GM18520 (cell line): ENCODE data around the gene MRPL34.
"Not testable (repeated sequence)": the region's sequence is repeated elsewhere in the genome, so short reads cannot be mapped to it uniquely, and the experiment has no call there.

ENCODE experiments used
- ATAC-seq: cut with Tn5 transposase; IDR thresholded peaks from one replicate; pipeline ENCODE4 v1.9.1; 2021; ENCODE audit not compliant: unreplicated experiment

The MRPL34 gene

GRCh38 chr19:17305517-17306284 is at the start of gene MRPL34:
Gene MRPL34 (plus strand): TSS chr19:17305872. CDS start chr19:17305893, 21 bp downstream.
- peak; percentile 83 for ATAC-seq

- ATAC-seq, result no peak
Measured at GRCh38 chr19:17256130-17256529, 49.5 kb upstream of the MRPL34 start.

DNA sequence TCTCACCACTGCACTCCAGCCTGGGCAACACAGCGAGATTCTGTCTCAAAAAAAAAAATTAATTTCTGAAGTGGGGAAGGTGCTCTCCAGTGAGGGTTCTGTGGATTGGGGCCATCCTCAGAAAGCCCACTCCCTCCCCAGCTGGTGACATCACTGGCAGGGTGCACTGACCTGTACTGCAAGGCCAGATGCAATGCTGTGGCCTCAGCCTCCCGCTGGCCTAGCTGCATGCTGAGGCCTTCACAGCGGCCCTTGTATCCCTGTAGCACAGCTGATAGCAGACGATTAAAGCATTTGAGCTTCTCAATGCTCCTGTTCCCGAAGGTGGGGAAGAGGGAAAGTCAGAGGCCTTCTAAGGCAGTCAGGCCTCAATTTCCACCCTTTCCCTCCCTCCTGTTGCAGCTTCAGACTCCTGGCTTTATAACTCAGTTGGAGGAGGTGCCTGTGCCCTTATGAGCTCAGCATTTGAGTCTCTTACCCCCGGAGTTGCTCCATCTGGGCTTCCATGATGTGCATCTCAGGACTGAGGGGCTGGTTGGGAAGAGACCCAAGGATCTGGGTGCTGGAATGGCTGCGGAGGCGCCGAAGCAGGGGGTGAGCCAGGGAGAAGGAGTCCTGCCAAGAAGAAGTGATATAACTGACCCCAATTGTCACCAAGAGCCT is 46.4 kb upstream of the MRPL34 start:
- ATAC-seq, result no peak

- no peak for ATAC-seq
Measured at GRCh38 chr19:17259934-17260333, 45.7 kb upstream of the MRPL34 start.

DNA sequence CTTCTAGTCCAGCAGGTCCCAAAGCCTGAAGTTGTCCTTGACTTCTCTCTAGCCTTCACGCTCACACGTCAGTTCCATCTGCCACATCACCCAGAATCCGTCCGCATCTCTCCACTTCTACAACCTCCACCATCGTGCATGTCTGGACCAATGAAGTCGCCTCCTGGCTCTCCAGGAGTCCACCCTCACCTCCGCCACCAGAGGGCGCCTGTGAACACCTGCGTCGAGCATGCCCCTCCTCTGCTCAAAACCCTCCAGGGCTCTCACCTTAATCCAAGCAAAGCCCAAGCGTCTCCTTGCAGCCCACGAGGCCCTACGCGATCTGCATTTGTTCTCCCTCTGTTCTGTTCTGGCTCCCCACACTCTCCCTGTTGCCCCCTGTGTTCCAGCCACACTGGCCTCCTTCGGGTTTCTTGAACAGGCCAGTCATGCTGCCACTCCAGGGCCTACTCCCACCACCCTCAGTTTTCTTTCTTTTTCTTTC is 44.8 kb upstream of the MRPL34 start:
- peak; percentile 52 for ATAC-seq

GRCh38 chr19:17262557-17262956 is 43.1 kb upstream of the MRPL34 start:
- no peak for ATAC-seq

- ATAC-seq, result no peak
Measured at GRCh38 chr19:17263712-17264640, 41.7 kb upstream of the MRPL34 start.

DNA sequence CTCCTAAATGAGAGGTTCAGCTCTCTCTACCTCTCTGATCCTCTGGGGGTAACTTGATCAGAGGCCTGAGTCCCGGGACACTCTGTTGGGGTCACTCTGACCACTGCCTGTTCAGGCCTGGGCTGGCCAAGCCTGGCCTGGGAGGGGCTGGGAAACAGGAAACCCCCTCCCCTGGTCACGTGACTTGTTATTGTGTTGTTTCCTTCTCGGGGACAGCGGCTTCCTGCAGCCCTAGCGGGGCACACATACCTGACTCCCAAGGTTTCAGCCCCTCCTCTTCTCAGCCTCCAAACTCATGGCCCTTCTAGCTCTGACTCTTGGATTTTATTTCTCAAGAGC is 41.1 kb upstream of the MRPL34 start, which contains the start of gene USHBP1:
Gene USHBP1, minus strand, starts transcription at position 105 of the 339 bp plus-strand sequence. CDS start 446 bp downstream, outside the sequence.
- no peak for ATAC-seq

- ATAC-seq, result no peak
Measured at GRCh38 chr19:17266026-17266425, 39.6 kb upstream of the MRPL34 start.

GRCh38 chr19:17266589-17266974 is 39.1 kb upstream of the MRPL34 start:
- ATAC-seq, result no peak

DNA sequence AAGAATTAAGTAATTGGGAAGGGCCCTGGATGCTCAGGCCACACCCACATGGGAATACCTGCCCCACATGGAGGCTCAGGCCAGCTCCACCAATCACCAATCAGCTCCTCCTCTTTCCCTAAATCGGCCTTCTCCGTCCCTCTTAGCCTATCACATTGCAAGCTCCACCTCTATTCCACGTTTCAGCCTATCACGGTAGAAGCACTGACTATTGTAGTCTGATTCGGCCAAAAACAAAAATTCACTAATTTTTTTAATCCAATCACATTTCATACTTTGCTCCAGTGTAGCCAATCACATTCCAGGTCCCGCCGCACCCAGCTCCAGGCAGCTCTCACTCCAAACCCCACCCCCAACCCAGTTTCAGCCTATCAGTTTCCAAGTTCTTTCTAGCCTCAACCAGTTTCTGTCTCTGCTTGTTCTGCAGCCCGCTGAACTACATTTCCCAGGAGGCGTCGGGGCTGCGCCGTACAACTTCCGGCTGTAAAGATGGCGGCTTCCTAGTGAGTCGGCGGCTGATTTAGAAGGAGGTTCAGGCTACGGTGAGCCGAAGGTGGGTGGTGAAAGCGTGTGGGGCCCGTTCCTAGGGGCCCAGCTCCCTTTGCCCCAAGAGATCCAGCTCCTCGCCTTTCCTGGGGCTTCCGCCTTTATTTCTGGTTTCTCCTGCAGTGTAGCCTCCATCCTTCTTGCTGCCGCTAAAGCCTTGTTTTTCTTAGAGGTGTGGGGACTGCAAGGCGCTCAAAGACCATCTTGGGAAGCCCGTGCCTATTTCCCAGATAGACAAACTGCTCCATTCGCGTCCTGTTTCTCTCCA is 38.5 kb upstream of the MRPL34 start, which contains the start of gene BABAM1:
Gene BABAM1, plus strand, starts transcription at position 469 of the 814 bp plus-strand sequence. CDS start 1,364 bp downstream, outside the sequence.
- ATAC-seq, result peak; percentile 94

DNA sequence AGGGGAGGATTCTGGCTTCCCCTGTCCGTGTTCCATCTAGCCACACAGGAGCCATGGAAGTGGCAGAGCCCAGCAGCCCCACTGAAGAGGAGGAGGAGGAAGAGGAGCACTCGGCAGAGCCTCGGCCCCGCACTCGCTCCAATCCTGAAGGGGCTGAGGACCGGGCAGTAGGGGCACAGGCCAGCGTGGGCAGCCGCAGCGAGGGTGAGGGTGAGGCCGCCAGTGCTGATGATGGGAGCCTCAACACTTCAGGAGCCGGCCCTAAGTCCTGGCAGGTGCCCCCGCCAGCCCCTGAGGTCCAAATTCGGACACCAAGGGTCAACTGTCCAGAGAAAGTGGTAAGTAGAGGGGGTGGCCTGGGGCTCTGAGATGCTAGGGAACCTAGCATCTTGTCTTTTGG is 36.9 kb upstream of the MRPL34 start:
- ATAC-seq, result no peak

DNA sequence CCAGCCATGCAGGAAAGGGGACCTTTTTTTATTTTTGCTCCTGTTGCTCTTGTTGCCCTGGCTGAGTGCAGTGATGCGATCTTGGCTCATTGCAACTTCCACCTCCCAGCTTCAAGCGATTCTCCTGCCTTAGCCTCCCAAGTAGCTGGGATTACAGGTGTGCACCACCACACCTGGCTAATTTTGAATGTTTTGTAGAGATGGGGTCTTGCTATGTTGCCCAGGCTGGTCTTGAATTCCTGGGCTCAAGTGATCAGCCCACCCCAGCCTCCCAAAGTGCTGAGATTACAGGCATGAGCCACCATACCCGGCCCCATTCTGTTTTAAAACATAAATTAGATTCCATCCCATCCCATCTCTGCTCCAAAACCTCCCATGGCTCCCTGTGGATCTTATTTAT is 30.8 kb upstream of the MRPL34 start:
- ATAC-seq, result not testable (repeated sequence)

GRCh38 chr19:17275441-17276175 is 30.1 kb upstream of the MRPL34 start:
- ATAC-seq, result no peak

DNA sequence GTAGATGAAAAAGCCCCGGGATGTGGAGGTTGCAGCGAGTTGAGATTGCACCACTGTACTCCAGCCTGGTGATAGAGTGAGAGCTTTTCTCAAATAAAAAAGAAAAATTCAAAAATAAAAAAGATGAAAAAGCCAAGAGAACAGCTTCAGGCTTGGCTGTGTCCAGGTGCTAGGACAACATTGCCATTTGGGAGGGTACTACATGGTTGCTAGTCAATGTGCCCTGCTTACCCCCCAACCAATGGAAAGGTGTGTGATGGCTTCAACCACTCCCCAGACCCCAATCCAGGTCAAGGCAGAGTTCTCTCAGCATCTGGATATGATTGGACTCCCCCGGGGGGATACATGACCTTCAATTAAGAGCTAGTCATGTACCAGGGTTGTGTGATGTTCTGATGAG is 26.2 kb upstream of the MRPL34 start:
- no peak for ATAC-seq

DNA sequence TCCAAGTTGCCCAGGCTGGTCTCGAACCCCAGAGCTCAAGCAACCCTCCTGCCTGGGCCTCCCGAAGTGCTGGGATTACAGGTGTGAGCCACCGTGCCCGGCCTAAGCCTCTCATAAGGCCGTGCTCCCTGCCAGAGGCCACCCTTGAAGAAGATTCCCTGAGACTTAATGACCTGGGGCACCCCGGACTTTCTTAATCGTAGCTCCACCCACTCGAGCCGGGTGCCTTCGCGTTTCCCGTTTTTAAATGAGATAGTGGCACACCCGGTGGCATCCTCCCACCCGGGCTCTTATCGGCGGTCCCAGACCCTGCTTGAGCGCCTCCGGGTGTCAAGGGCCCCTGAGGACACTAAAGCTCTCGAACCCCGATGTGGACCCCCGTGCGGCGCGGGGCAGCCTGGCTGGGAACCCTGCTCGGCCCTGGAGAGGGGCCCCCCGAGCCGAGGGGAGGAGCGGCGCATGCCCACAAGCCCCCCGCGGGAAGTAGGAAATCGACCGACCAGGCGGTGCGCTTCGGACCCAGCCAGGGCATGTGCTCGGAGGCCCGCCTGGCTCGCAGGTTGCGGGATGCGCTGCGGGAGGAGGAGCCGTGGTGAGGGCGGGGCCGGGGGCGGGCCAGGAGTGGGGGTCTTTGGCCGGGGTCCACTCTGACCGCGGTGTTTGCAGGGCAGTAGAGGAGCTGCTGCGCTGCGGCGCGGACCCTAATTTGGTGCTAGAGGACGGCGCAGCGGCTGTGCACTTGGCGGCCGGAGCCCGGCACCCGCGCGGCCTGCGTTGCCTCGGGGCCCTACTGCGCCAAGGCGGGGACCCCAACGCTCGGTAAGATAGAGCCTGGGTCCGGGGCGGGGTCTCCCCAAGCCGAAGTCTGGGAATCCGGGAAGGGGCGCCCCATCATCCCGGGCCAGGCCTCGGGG is 24.0 kb upstream of the MRPL34 start, which contains the start of gene ANKLE1:
Gene ANKLE1, plus strand, starts transcription at position 511 of the 914 bp plus-strand sequence. Its CDS starts 20 bp downstream, at position 531.
- no peak for ATAC-seq

DNA sequence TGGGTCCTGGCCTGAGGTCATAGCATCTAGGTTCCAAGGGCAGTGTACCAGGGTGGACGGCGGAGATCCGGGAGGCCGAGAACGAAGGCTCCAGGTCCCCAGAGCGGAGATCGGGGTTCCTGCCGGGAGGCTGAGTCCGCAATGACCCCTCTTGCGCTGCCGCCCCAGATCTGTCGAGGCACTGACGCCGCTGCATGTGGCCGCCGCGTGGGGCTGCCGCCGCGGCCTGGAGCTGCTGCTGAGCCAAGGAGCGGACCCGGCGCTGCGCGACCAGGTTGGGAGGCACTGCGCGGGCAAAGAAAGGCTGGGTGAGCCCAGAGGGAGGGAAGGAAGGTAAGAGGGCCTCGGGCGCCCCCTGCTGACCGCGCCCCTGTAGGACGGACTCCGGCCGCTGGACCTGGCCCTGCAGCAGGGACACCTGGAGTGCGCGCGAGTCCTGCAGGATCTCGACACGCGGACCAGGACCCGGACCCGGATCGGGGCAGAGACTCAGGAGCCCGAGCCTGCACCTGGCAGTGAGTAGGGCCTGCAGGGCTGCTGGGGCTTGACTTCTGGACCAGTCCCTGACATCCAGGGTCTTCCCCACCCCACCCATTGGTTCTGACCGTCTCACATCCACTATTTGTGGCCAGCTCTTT is 23.1 kb upstream of the MRPL34 start:
- no peak for ATAC-seq

DNA sequence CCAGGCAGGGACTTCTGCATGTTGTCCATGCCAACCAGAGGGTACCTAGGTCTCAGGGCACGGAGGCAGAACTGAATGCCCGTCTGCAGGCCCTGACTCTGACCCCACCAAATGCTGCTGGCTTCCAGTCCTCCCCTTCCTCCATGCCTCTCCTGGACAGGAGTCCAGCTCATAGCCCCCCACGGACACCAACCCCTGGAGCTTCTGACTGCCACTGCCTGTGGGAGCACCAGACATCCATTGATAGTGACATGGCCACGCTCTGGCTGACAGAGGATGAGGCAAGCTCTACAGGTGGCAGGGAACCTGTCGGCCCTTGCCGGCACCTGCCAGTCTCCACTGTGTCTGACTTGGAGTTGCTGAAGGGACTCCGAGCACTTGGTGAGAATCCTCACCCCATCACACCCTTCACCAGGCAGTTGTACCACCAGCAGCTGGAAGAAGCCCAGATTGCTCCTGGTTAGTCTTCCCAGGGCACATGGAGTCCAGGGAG is 22.1 kb upstream of the MRPL34 start:
- ATAC-seq, result no peak
